Uterus (tissue), 4 donors: ENCODE data around the gene RGS11. TPM values are rescaled to one million over a fixed set of nuclear protein-coding genes. Genes with fewer than 3 reads are reported as not detected.

Experiments
- DNase-seq, 2 donors: peaks; one replicate each; pipeline ENCODE4 v3.0.0-alpha.2; 2019 to 2020
- H3K27ac ChIP-seq, 2 donors: fragments of 200-600 bp; sonication (generic); 1 replicate in 1 of 2; 2 replicates in 1 of 2; pipeline ENCODE4 v1.5.1; 2016 to 2018
- H3K27me3 ChIP-seq, 2 donors: fragments of 200-600 bp; sonication (generic); one replicate each; pipeline ENCODE4 v1.5.1; 2018 to 2019; ENCODE audit warnings: control low read depth in 1 of 2
- H3K36me3 ChIP-seq, 2 donors: fragments of 200-600 bp; sonication (generic); one replicate each; pipeline ENCODE4 v1.5.1; 2019; ENCODE audit warnings: control low read depth in 1 of 2
- H3K4me1 ChIP-seq, 2 donors: fragments of 200-600 bp; sonication (generic); one replicate each; pipeline ENCODE4 v1.5.1; 2018 to 2019; ENCODE audit warnings: control low read depth in 1 of 2
- H3K4me3 ChIP-seq, 2 donors: fragments of 200-600 bp; sonication (generic); 1 replicate in 1 of 2; 2 replicates in 1 of 2; pipeline ENCODE4 v1.5.1; 2018 to 2019; ENCODE audit warnings: mild to moderate bottlenecking in 1 of 2
- H3K9me3 ChIP-seq, 2 donors: fragments of 200-600 bp; sonication (generic); one replicate each; pipeline ENCODE4 v1.5.1; 2019; ENCODE audit warnings: control low read depth in 1 of 2
- CTCF ChIP-seq, 4 experiments: fragments of 200-600 bp in 2 of 4; fragments of 450-650 bp in 2 of 4; sonication (generic) in 2 of 4; IDR thresholded peaks; one replicate each; pipeline ENCODE4 v1.5.1; 2016 to 2019; ENCODE audit warnings: antibody characterized with exemption in 4 of 4, mild to moderate bottlenecking in 2 of 4, moderate library complexity in 1 of 4
- POLR2A ChIP-seq, 2 donors: fragments of 450-650 bp; IDR thresholded peaks; one replicate each; pipeline ENCODE4 v1.6.1; 2016; ENCODE audit warnings: antibody characterized with exemption in 2 of 2, mild to moderate bottlenecking in 1 of 2, moderate library complexity in 1 of 2
- intact Hi-C: fragments of 100-400 bp; cut with DNase I; formaldehyde crosslinking; loops from one replicate; pipeline ENCODE4 v1.15.1; 2023; ENCODE audit warnings: low total_unique reads
- total RNA-seq, 4 donors: library from RNA; depleted of rRNA in 3 of 4; stranded (reverse); fragments of >200 nt in 3 of 4; gene quantifications; one replicate each; pipeline versions ENCODE4 v1.1.0 to v1.2.4, GENCODE V29; 2014 to 2023
- donor health status: DM: yes; HTN: yes; CAD: no.

Gene RGS11
- total RNA-seq, 4 donors from 2014 or later = 1.1 to 2.4 (median 2.3) TPM; not detected in 1

DNA sequence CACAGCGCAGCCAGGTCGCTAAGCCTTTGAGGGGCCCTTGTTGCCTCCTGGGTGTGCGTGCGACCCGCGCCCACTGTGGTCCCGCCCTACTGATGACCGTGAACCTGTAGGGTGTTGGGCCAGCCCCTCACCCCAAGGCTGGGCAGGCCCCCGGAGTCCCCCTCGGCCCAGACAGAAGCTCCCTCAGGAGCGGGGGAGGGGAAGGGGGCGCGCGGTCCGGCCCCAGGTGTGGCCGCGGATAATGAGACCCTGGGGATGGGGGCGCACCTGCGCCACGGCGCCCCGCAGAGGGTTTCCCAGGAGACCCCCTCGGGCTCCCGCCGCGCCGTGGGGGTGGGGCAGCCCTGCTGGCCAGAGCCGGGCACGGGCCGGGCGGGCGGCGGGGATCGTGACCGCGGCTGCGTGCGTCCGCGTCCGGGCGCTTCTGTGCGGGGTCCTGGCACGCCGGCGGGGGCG is 4.3 kb upstream of the RGS11 start:
- Histone ChIP-seq H3K4me3 (no peak overlapping the region), H3K27ac (no peak overlapping the region)
- no peak for TF ChIP-seq POLR2A (IDR thresholded peaks at IDR 0.05)
- no peak for TF ChIP-seq CTCF (IDR thresholded peaks at IDR 0.05)

DNA sequence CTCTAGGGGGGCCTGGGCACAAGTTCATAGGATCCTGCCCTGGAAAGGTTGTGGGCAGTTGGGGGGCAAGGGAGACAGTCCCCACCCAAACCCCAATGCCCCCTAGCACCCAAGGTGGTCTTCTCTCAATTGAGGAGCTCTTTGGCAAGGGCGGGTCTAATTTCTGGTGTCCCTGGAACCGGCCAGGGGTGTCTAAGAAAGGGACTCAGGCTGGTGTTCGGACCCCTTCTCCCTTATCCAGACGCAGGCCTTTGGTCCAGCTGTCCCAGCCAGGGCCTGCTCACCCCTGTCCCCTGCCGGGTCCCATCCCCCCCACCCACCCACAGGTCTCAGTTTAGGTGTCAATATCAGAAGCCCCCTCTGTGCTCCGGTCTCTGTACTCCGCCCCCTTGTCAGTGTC is 3.8 kb upstream of the RGS11 start:
- H3K4me1 ChIP-seq = peaks cover 0 to 14% of the 10 kb centered on the region in 2 donors
- DNase-seq = no peak
- no peaks in the 10 kb centered on the region for H3K9me3 ChIP-seq
- peaks cover 3 to 8% of the 10 kb centered on the region in 2 donors for H3K27me3 ChIP-seq
- H3K27ac ChIP-seq = no peak overlapping the region
- intact Hi-C loops = no loop called here
- H3K4me3 ChIP-seq = no peak overlapping the region
- H3K36me3 ChIP-seq = no peaks in the 10 kb centered on the region
- TF ChIP-seq CTCF (IDR thresholded peaks at IDR 0.05) (no peak), POLR2A (IDR thresholded peaks at IDR 0.05) (no peak)

More for the DNA sequence above, 4.3 kb upstream of the RGS11 start:
- Histone ChIP-seq H3K9me3 (no peaks in the 10 kb centered on the region), H3K36me3 (no peaks in the 10 kb centered on the region), H3K27me3 (peaks cover 3 to 8% of the 10 kb centered on the region in 2 donors), H3K4me1 (peaks cover 0 to 11% of the 10 kb centered on the region in 2 donors)
- no peak for DNase-seq
- intact Hi-C loops = loop anchor here (10.0 kb wide), 1 partner anchor 65 kb away; no protein-coding TSS in a partner anchor

- no peak for DNase-seq
- Histone ChIP-seq H3K27me3 (peaks cover 3 to 8% of the 10 kb centered on the region in 2 donors), H3K27ac (no peak overlapping the region), H3K4me3 (no peak overlapping the region), H3K36me3 (no peaks in the 10 kb centered on the region), H3K4me1 (peaks cover 0 to 14% of the 10 kb centered on the region in 2 donors), H3K9me3 (no peaks in the 10 kb centered on the region)
- intact Hi-C loops = no loop called here
- no peak for TF ChIP-seq CTCF (IDR thresholded peaks at IDR 0.05)
- TF ChIP-seq POLR2A (IDR thresholded peaks at IDR 0.05) = no peak
These were observed 3.2 kb upstream of the RGS11 start for GRCh38 chr16:278863-279366.

DNA sequence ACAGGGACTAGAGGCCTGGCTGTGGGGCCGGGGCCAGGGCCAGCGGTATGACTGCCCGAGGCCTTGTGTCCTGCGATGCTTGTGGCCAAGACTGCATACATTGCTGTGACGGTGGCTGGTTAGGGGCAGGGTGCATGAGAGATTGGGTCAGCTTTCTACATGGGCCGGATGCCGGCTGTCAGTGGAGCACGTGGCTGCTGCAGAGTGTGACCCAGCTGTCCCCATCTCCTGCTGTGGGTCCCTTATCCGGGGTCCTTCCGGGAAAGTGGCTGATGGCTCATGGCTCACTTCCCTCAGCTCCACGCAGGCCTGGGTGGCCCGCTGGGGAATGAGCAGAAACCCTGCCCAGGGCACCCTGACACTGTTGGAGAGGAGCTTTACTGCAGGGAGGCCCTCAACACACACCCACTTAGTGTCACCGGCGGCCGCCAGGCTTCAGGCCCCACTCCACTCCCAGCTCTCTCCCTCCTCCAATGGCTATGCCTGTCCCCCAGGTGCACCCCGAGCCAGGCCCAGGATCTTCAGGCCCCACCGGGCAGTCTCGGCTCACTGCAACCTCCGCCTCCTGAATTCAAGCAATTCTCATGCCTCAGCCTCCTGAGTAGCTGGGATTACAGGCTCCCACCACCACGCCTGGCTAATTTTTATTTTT is 808 bp upstream of the RGS11 start:
- no peaks in the 10 kb centered on the region for H3K9me3 ChIP-seq
- H3K4me1 ChIP-seq = peaks cover 0 to 14% of the 10 kb centered on the region in 2 donors
- peaks cover 3 to 7% of the 10 kb centered on the region in 2 donors for H3K27me3 ChIP-seq
- no peak for DNase-seq
- intact Hi-C loops = no loop called here
- no peak overlapping the region for H3K4me3 ChIP-seq
- H3K27ac ChIP-seq = no peak overlapping the region
- H3K36me3 ChIP-seq = no peaks in the 10 kb centered on the region
- TF ChIP-seq CTCF (IDR thresholded peaks at IDR 0.05) (no peak), POLR2A (IDR thresholded peaks at IDR 0.05) (no peak)

DNA sequence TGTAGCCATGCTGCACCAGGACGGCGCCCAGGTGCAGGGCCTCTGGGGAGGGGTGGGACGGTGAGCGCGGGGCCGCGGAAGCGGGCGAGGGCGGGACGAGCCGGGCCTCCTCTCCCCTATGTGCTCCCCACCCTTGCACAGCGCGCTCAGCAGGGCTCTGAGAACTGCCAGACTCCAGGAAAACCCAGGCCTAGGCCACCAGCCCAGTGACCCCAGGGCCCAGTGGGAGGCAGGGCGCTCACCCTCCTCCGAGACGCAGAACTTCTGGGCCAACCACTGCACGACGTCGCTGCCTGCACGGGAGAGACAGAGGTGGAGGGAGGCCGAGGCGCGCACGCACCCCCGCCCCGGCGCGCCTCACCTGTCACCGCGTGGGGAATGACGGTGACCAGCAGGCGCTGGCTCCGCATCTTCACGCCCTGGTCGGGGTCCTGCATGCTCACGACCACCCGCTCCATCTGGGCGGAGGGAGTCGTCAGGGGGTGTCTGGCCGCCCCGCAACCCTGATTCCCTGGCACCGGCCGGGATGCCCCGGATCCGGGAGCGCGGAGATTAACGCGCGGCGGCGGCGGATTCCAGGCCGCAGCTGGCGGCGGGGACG is 603 bp downstream of the RGS11 start:
- intact Hi-C loops = no loop called here
- Histone ChIP-seq H3K27me3 (no peaks in the 10 kb centered on the region), H3K4me1 (peaks cover 0 to 8% of the 10 kb centered on the region in 2 donors), H3K9me3 (no peaks in the 10 kb centered on the region), H3K36me3 (no peaks in the 10 kb centered on the region), H3K27ac (no peak overlapping the region), H3K4me3 (peak overlapping the region; percentile 16 to 22)
- TF ChIP-seq POLR2A (IDR thresholded peaks at IDR 0.05) = no peak
- no peak for DNase-seq
